K562 (cell line): ENCODE results near the gene HOXB1. TPM values are rescaled to one million over a fixed set of nuclear protein-coding genes. Genes with fewer than 3 reads are reported as not detected.

Experiments
- C11orf30 ChIP-seq: fragments of 450-650 bp; IDR thresholded peaks from 2 replicates; pipeline ENCODE4 v1.6.1; 2016; ENCODE audit warnings: low read depth, mild to moderate bottlenecking
- ERF ChIP-seq: fragments of 450-650 bp; formaldehyde crosslinking; IDR thresholded peaks from 2 replicates; pipeline ENCODE4 v1.4.0; 2020; ENCODE audit warnings: mild to moderate bottlenecking, mixed read lengths
- ETV1 ChIP-seq: fragments of 450-650 bp; conservative IDR thresholded peaks from 2 replicates; pipeline ENCODE4 v1.6.1; 2016; ENCODE audit warnings: missing genetic modification characterization, control low read depth, low read depth, missing compliant biosample characterization
- FOSL1 ChIP-seq: fragments of 200-800 bp; sonication (Bioruptor generic); conservative IDR thresholded peaks from 2 replicates; pipeline ENCODE4 v1.6.1; 2016; ENCODE audit warnings: missing genetic modification characterization, missing compliant biosample characterization
- KAT7 ChIP-seq: sonication (generic); formaldehyde crosslinking; IDR thresholded peaks from 2 replicates; pipeline ENCODE4 v1.8.0; 2022; ENCODE audit warnings: missing genetic modification reagents, mild to moderate bottlenecking, borderline replicate concordance
- PHB ChIP-seq: fragments of 250-450 bp; sonication (Bioruptor Pico); IDR thresholded peaks from 2 replicates; pipeline ENCODE4 v1.5.0; 2021
- POLR2AphosphoS5 ChIP-seq: IDR thresholded peaks from 2 replicates; pipeline ENCODE4 v1.6.1; 2011; ENCODE audit warnings: mild to moderate bottlenecking, low read depth, low read length, moderate library complexity; ENCODE audit not compliant: control insufficient read depth, insufficient read depth
- RBM15 ChIP-seq: fragments of 200-400 bp; formaldehyde crosslinking; IDR thresholded peaks from 2 replicates; pipeline ENCODE4 v1.6.1; 2018; ENCODE audit warnings: mild to moderate bottlenecking, low read length, moderate library complexity; ENCODE audit not compliant: insufficient read depth
- polyA plus RNA-seq, 8 experiments: library from polyadenylated mRNA; depleted of rRNA in 4 of 8; stranded (reverse) in 5 of 8; unstranded in 3 of 8; fragments of >200 nt; fragmentation: Nextera tagmentation in 2 of 8; fragmentation: Illumina TruSeq in 1 of 8; extraction: Ambion mirVana in 2 of 8; extraction: Trizol in 1 of 8; gene quantifications; 2 replicates each; pipeline versions ENCODE4 v1.2.1 to v1.2.3, GENCODE V29; 2011 to 2014; ENCODE audit warnings: inconsistent platforms in 1 of 8, missing spikeins in 1 of 8
- total RNA-seq, 7 experiments: library from RNA; depleted of rRNA in 6 of 7; stranded (reverse); fragments of >200 nt in 6 of 7; fragmentation: Illumina TruSeq in 2 of 7; extraction: Trizol in 2 of 7; gene quantifications; 2 replicates each; pipeline versions ENCODE4 v1.2.1 to v1.2.3, GENCODE V29; 2011 to 2021; ENCODE audit warnings: low replicate concordance in 1 of 7
- TF ChIP-seq, protein P1 (sequence below): fragments of 450-650 bp; IDR thresholded peaks from 2 replicates; pipeline ENCODE4 v1.6.1; 2016; ENCODE audit warnings: mild to moderate bottlenecking, moderate library complexity
- TF ChIP-seq, protein P2 (sequence below): fragments of 250-450 bp; sonication (Bioruptor Pico); IDR thresholded peaks from 2 replicates; pipeline ENCODE4 v1.4.0; 2020

HOXB1 gene
- total and polyA plus RNA-seq, 9 of the 15 experiments (the other 6 are each of a cell fraction or from before 2014, with no cell fraction given) = 0.04 TPM; not detected in 8

DNA sequence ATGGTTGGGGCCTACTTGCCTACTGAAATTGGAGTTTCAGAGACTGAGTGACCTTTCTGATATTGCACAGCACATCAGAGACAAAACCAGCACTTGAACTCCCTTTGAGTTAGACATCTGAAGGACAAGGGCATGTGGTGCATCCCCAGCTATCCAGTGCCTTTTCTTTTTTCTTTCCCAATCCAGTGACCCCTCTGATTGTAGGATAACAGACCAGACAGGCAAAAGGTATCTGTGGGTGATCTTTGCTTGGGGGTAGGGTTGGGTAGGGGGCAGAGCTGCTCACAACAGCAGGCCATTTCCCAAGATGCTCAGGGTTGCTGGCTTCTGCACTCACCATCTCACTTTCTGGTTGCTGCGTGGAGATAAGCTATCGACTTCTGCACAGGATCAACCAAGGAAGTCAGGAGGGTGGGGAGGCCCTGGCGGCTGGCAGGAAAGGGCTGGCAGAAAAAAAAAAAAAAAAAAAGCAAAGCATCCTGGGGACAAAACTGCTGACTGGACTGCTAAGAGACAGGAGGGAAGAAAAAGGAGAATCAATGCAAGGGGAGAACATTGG, 42.2 kb downstream of the HOXB1 start (continued):
- TF ChIP-seq RBM15 (no peak), C11orf30 (peak; percentile 99), PHB (CRISPR knock-in tag) (no peak), POLR2AphosphoS5 (peak; percentile 75; the same call in 1 of the 2 replicates), ETV1 (tag) (no peak), KAT7 (CRISPR knock-in tag) (no peak), ERF (CRISPR knock-in tag) (no peak), FOSL1 (tag) (peak; percentile 56)
- TF ChIP-seq, protein P1, sequence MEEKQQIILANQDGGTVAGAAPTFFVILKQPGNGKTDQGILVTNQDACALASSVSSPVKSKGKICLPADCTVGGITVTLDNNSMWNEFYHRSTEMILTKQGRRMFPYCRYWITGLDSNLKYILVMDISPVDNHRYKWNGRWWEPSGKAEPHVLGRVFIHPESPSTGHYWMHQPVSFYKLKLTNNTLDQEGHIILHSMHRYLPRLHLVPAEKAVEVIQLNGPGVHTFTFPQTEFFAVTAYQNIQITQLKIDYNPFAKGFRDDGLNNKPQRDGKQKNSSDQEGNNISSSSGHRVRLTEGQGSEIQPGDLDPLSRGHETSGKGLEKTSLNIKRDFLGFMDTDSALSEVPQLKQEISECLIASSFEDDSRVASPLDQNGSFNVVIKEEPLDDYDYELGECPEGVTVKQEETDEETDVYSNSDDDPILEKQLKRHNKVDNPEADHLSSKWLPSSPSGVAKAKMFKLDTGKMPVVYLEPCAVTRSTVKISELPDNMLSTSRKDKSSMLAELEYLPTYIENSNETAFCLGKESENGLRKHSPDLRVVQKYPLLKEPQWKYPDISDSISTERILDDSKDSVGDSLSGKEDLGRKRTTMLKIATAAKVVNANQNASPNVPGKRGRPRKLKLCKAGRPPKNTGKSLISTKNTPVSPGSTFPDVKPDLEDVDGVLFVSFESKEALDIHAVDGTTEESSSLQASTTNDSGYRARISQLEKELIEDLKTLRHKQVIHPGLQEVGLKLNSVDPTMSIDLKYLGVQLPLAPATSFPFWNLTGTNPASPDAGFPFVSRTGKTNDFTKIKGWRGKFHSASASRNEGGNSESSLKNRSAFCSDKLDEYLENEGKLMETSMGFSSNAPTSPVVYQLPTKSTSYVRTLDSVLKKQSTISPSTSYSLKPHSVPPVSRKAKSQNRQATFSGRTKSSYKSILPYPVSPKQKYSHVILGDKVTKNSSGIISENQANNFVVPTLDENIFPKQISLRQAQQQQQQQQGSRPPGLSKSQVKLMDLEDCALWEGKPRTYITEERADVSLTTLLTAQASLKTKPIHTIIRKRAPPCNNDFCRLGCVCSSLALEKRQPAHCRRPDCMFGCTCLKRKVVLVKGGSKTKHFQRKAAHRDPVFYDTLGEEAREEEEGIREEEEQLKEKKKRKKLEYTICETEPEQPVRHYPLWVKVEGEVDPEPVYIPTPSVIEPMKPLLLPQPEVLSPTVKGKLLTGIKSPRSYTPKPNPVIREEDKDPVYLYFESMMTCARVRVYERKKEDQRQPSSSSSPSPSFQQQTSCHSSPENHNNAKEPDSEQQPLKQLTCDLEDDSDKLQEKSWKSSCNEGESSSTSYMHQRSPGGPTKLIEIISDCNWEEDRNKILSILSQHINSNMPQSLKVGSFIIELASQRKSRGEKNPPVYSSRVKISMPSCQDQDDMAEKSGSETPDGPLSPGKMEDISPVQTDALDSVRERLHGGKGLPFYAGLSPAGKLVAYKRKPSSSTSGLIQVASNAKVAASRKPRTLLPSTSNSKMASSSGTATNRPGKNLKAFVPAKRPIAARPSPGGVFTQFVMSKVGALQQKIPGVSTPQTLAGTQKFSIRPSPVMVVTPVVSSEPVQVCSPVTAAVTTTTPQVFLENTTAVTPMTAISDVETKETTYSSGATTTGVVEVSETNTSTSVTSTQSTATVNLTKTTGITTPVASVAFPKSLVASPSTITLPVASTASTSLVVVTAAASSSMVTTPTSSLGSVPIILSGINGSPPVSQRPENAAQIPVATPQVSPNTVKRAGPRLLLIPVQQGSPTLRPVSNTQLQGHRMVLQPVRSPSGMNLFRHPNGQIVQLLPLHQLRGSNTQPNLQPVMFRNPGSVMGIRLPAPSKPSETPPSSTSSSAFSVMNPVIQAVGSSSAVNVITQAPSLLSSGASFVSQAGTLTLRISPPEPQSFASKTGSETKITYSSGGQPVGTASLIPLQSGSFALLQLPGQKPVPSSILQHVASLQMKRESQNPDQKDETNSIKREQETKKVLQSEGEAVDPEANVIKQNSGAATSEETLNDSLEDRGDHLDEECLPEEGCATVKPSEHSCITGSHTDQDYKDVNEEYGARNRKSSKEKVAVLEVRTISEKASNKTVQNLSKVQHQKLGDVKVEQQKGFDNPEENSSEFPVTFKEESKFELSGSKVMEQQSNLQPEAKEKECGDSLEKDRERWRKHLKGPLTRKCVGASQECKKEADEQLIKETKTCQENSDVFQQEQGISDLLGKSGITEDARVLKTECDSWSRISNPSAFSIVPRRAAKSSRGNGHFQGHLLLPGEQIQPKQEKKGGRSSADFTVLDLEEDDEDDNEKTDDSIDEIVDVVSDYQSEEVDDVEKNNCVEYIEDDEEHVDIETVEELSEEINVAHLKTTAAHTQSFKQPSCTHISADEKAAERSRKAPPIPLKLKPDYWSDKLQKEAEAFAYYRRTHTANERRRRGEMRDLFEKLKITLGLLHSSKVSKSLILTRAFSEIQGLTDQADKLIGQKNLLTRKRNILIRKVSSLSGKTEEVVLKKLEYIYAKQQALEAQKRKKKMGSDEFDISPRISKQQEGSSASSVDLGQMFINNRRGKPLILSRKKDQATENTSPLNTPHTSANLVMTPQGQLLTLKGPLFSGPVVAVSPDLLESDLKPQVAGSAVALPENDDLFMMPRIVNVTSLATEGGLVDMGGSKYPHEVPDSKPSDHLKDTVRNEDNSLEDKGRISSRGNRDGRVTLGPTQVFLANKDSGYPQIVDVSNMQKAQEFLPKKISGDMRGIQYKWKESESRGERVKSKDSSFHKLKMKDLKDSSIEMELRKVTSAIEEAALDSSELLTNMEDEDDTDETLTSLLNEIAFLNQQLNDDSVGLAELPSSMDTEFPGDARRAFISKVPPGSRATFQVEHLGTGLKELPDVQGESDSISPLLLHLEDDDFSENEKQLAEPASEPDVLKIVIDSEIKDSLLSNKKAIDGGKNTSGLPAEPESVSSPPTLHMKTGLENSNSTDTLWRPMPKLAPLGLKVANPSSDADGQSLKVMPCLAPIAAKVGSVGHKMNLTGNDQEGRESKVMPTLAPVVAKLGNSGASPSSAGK = peak; percentile 57
- TF ChIP-seq, protein P2, sequence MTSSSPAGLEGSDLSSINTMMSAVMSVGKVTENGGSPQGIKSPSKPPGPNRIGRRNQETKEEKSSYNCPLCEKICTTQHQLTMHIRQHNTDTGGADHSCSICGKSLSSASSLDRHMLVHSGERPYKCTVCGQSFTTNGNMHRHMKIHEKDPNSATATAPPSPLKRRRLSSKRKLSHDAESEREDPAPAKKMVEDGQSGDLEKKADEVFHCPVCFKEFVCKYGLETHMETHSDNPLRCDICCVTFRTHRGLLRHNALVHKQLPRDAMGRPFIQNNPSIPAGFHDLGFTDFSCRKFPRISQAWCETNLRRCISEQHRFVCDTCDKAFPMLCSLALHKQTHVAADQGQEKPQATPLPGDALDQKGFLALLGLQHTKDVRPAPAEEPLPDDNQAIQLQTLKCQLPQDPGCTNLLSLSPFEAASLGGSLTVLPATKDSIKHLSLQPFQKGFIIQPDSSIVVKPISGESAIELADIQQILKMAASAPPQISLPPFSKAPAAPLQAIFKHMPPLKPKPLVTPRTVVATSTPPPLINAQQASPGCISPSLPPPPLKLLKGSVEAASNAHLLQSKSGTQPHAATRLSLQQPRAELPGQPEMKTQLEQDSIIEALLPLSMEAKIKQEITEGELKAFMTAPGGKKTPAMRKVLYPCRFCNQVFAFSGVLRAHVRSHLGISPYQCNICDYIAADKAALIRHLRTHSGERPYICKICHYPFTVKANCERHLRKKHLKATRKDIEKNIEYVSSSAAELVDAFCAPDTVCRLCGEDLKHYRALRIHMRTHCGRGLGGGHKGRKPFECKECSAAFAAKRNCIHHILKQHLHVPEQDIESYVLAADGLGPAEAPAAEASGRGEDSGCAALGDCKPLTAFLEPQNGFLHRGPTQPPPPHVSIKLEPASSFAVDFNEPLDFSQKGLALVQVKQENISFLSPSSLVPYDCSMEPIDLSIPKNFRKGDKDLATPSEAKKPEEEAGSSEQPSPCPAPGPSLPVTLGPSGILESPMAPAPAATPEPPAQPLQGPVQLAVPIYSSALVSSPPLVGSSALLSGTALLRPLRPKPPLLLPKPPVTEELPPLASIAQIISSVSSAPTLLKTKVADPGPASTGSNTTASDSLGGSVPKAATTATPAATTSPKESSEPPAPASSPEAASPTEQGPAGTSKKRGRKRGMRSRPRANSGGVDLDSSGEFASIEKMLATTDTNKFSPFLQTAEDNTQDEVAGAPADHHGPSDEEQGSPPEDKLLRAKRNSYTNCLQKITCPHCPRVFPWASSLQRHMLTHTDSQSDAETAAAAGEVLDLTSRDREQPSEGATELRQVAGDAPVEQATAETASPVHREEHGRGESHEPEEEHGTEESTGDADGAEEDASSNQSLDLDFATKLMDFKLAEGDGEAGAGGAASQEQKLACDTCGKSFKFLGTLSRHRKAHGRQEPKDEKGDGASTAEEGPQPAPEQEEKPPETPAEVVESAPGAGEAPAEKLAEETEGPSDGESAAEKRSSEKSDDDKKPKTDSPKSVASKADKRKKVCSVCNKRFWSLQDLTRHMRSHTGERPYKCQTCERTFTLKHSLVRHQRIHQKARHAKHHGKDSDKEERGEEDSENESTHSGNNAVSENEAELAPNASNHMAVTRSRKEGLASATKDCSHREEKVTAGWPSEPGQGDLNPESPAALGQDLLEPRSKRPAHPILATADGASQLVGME (CRISPR knock-in tag) = peak; percentile 78; the same call in 1 of the 2 replicates
